HG02571 (cell line): ENCODE measurements around the gene KDM6A.

Experiments used
- ATAC-seq: cut with Tn5 transposase; IDR thresholded peaks from one replicate; pipeline ENCODE4 v1.9.1; 2021; ENCODE audit warnings: mild to moderate bottlenecking, moderate library complexity; ENCODE audit not compliant: unreplicated experiment

KDM6A gene

GRCh38 chrX:45157647-45158046, 284.7 kb downstream of the KDM6A start:
- ATAC-seq, result no peak
